OCI-LY1 (cell line): Measurements from ENCODE around the gene CNTN5.

Experiments used
- CTCF ChIP-seq: fragments of 200-600 bp; sonication (generic), shearing (Covaris generic); IDR thresholded peaks from 2 replicates; pipeline ENCODE4 v1.5.1; 2017; ENCODE audit warnings: mild to moderate bottlenecking, antibody characterized with exemption, low read length, moderate library complexity, mixed read lengths
- EZH2 ChIP-seq: fragments of 200-600 bp; sonication (generic), shearing (Covaris generic); IDR thresholded peaks from 2 replicates; pipeline ENCODE4 v1.8.0; 2017; ENCODE audit warnings: borderline replicate concordance, mixed run types, mild to moderate bottlenecking, antibody characterized with exemption, low read length, moderate library complexity, mixed read lengths

GRCh38 chr11:99925968-99926367 is 905.2 kb downstream of the CNTN5 start:
- no peak for TF ChIP-seq EZH2
- no peak for TF ChIP-seq CTCF
